Activated gamma-delta T cell treated with Interleukin-2 at 50 U/mL for 16 hours (primary cell): ENCODE data around the gene TCEANC2.

Experiments used
- DNase-seq: peaks from one replicate; pipeline ENCODE4 v3.0.0-alpha.2; 2020

TCEANC2 gene

GRCh38 chr1:54138994-54139393 lies 85.6 kb downstream of the TCEANC2 start:
- no peak for DNase-seq

GRCh38 chr1:54139711-54140110 lies 86.3 kb downstream of the TCEANC2 start:
- DNase-seq, result no peak

- DNase-seq, result no peak
Observed at GRCh38 chr1:54142146-54142900, 88.9 kb downstream of the TCEANC2 start.

GRCh38 chr1:54144366-54144765 lies 91.0 kb downstream of the TCEANC2 start:
- no peak for DNase-seq

- no peak for DNase-seq
Observed at GRCh38 chr1:54149734-54150133, 96.3 kb downstream of the TCEANC2 start.

- DNase-seq, result no peak
Observed at GRCh38 chr1:54151013-54151412, 97.6 kb downstream of the TCEANC2 start.

- DNase-seq, result no peak
Observed at GRCh38 chr1:54152696-54153095, 99.3 kb downstream of the TCEANC2 start, which contains the start of gene CDCP2. CDCP2 (minus strand) TSS chr1:54153000; CDS start chr1:54152922, 78 bp downstream.

GRCh38 chr1:54153535-54154439 lies 100.4 kb downstream of the TCEANC2 start:
- DNase-seq, result no peak
